HG02973 (cell line): ENCODE results near the gene SEPTIN10.
"Not testable (repeated sequence)": the region's sequence is repeated elsewhere in the genome, so short reads cannot be mapped to it uniquely, and the experiment has no call there.

ENCODE experiments used
- ATAC-seq: cut with Tn5 transposase; IDR thresholded peaks from one replicate; pipeline ENCODE4 v1.9.1; 2021; ENCODE audit warnings: moderate library complexity; ENCODE audit not compliant: unreplicated experiment

The SEPTIN10 gene

GRCh38 chr2:109635426-109636304 lies 21.9 kb upstream of the SEPTIN10 start:
- ATAC-seq, result no peak

DNA sequence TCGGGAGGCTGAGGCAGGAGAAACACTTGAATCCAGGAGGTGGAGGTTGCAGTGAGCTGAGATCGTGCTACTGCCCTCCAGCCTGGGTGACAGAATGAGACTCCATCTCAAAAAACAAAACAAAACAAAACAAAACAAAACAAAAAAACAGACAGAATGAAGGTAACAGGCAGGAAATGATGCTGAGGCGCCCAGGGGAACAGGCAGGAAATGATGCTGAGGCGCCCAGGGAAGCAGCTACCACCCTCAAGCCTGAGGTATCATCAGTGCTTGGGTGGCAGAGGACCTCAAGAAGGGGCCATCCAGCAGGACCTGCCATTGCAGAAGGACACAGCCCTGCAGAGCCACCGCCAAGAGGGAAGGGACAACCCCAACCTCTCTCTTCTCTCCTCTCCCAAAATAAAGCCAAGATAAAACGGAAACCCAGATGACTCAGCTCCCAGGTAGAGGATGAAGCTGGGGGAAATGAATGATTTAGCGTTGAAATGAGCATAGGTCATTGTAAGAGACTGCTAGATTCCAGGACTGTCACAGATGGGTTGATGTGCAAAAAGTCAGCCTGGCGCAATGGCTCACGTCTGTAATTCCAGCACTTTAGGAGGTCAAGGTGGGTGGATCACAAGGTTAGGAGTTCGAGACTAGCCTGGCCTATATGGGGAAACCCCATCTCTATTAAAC lies 19.7 kb upstream of the SEPTIN10 start:
- ATAC-seq, result no peak

DNA sequence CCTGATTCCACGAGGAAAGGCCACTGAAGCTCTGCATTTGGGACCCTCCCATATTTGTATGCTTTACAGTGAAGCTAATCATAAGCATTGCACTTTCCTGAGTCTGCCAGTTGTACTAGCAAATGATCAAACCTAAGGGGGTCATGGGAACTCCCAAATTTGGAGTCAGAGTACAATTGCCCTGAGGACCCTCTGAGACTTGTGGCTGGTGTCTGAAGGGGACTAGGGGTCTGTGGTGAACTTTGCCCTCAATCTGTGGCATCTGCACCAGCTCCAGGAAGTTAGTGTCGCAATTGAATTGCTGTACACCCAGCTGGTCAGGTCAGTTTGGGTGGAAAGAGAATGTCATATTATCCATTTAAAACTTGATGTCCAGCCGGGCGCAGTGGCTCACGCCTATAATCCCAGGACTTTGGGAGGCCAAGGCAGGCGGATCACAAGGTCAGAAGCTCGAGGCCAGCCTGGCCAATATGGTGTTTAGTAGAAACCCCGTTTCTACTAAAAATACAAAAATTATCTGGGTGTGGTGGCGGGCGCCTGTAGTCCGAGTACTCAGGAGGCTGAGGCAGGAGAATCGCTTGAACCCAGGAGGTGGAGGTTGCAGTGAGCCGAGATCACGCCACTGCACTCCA lies 18.5 kb upstream of the SEPTIN10 start:
- no peak for ATAC-seq

DNA sequence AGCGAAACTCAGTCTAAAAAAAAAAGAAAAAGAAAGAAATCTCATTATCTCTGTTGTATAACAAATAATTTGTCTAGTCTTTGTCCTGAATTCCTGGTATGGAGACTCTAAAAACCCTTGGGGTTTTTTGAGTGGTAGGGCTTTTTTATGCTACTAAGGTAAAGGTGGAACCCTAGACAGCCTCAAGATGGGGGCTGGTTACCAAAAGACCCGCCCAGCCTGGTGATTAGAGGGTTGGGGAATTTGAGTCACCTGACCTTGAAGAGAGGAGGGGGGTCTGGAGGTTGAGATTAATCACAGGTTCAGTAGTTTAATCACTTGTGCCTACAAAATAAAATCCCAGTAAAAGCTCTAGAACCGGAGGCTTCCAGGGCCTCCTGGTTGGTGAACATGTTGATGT lies 18.0 kb upstream of the SEPTIN10 start:
- no peak for ATAC-seq

GRCh38 chr2:109630441-109631430 lies 17.0 kb upstream of the SEPTIN10 start:
- ATAC-seq, result no peak

DNA sequence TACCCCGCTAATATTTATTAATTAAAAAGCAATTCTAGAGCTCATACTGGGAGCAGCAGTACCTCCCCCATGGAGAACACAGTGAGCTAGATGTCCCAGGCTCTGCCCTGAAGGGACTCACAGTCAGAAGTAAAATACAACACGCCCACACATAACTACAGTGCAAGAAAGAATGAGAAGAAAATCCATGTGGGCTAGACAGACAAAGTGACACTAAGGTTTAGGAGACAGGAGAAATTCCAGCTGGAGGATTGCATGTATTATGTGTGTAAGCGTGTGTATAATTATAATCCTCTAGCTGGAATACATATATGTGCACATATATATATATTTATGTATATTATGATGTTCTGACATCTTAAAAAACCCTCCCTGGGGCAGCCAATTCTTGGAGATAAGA lies 16.1 kb upstream of the SEPTIN10 start:
- no peak for ATAC-seq

DNA sequence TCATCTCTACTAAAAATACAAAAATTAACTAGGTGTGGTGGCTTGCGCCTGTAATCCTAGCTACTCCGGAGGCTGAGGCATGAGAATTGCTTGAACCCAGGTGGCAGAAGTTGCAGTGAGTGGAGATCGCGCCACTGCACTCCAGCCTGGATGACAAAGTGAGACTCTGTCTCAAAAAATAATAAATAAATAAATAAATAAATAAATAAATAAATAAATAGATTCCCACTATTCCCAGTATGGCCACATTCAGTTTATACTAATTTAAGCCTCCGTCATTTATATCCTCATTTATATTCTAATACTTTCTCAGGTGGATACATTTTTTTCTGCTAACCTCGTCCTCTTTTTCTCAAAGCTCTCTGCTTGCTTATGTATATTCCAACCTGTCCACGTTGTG lies 14.6 kb upstream of the SEPTIN10 start:
- ATAC-seq, result not testable (repeated sequence)

- ATAC-seq, result no peak
Measured at GRCh38 chr2:109624339-109624738, 10.6 kb upstream of the SEPTIN10 start.

- ATAC-seq, result no peak
Measured at GRCh38 chr2:109623923-109624322, 10.2 kb upstream of the SEPTIN10 start.

- ATAC-seq, result no peak
Measured at GRCh38 chr2:109623297-109623696, 9.5 kb upstream of the SEPTIN10 start.

DNA sequence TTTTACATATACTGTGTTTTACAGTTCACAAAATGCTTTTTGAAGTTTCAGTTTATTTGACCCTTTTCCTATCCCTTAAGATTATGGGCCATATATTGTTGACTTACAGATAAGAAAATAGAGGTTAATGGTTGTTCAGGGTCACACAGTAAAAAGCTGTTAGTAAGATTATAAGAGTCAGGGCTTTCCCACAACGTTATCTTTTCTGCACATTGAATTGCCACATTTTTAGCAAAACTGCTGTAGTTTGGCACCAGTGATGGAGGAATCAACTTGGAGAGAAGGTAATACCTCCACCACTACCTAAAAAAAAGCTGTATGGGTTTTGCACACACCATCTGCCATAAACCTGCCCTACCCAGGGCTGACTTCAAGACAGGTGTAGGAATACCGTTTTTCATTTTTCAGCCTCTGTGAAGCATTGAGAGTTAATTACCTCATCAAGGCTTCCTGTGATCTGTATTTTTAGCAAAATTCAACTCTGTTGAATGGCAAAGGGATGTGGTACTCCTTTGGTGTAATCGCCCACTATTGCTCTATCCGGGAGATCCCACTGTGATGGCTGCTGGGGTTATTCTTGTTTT lies 5.4 kb upstream of the SEPTIN10 start:
- no peak for ATAC-seq

DNA sequence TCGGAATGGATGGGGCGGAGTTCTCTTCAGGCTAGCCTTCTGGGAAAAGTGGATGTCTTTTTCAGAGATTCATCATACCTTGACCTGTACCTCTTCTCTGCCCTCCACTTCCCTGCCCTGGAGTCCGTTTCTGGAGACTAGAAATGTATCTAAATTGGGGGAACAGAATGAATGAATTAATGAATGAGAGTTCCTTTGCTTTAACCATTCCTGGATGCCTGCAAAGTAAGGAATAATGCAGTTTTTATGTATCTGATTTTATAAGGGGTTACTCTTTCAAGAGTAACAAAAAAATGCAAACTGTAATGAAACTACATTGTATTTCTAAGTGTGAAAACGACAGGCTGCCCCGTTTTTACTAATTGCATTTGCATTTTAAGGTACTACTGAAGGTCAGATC lies 2.4 kb upstream of the SEPTIN10 start:
- no peak for ATAC-seq

DNA sequence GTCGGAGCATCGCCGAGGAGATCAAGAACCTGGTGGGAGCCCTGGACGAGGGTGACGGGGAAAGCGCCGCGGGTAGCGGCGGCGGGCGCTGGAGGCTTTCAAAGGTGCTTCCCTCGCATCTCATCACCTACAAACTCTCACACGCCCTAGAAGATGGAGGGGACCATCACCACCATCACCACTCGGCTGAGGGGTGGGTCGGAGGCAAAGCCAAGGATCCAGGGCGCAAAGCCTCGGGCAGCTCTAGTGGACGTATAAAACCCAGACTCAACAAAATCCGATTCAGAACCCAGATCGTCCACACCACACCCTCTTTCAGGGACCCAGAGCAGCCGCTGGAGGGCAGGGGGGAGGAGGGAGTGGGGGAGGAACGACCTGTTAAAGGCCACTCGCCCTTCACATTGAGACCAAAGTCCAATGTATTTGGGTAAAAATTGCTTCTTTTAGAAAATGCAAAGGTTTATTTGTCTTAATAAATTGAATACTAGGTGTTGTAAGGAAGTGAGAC lies 1.9 kb upstream of the SEPTIN10 start:
- ATAC-seq, result no peak

GRCh38 chr2:109614715-109615636 lies 1.2 kb upstream of the SEPTIN10 start:
- ATAC-seq, result no peak

DNA sequence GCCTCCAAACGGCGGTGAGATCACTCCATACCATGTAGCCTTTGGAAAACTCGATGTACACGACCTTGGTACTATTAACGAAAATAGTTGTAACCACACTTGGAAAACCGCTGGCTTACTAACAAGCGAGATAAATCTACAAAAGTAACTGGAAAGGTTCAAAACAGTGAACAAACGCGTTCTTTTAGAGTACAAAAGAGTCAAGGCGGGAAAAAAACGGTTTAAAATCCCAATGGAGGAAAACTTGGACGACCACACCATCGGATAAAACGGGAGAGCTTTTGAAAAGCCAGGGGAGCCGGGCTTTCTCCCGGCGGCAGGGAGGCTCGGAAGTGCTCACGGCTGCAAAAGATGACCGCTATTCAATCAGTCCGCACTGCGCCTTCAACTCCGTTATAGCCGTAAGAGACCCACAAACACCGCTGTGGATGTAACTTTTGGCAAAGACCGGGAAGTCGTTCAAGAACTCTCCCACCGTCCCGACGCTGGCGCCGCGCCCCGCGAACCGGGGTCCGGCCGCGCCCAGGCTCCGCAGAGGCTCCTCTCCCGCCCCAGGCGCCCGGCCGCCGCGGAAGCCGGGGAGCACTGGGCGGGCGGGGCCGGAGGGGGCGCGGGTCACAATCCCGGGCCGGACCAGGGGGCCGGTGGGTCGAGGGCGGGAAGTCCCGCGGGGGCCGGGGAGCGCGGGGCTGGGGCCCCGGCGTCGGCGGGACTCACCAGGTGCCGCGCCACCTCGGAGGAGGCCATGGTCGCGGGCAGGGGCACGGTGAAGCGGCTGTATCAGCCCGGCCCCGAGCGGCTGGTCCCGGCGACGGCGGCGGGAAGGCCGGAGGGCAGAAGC lies 465 bp downstream of the SEPTIN10 start:
- no peak for ATAC-seq

DNA sequence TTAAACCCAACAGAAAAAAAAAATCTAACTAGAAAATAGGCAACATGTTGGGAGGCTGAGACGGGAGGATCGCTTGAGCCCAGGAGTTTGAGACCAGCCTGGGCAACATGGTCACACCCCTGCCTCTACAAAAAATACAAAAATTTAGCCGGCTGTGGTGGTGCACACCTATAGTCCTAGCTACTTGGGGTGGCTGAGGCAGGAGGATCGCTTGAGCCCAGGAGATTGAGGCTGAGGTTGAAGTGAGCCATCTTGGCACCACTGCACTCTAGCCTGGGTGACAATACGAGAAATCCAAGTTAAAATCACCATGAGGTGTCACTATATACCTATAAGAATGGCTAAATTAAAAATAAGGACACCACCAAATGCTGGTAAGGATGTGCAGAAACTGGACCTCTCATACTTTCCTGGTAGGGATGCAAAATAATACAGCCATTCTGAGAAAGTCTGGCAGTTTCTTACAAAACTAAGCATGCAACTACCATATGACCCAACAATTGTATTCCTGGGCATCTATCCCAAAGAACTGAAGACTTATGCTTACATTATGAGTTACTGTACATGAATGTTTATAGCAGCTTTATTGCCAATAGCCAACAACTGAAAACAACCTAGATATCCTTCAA lies 2.2 kb downstream of the SEPTIN10 start:
- no peak for ATAC-seq

GRCh38 chr2:109609352-109610024 lies 4.3 kb downstream of the SEPTIN10 start:
- ATAC-seq, result no peak
